HL-60 (cell line): ENCODE results near the gene HARBI1.

Experiments used
- DNase-seq, 2 experiments: peaks; one replicate each; pipeline ENCODE4 v3.0.0-alpha.2; 2010 to 2020; ENCODE audit warnings: low read depth in 1 of 2, low spot score in 1 of 2
- H3K27ac ChIP-seq: fragments of 250-450 bp; sonication (Bioruptor Pico); replicated peaks from 2 replicates; pipeline ENCODE4 v1.5.1; 2020; ENCODE audit warnings: mild to moderate bottlenecking, moderate library complexity
- H3K27me3 ChIP-seq: fragments of 250-450 bp; sonication (Bioruptor Pico); 2 replicates; pipeline ENCODE4 v1.5.1; 2021; ENCODE audit warnings: mild to moderate bottlenecking, moderate library complexity; ENCODE audit not compliant: insufficient read depth, poor library complexity, severe bottlenecking
- H3K4me3 ChIP-seq: replicated peaks from 2 replicates; pipeline ENCODE4 v1.5.1; 2011; ENCODE audit warnings: mild to moderate bottlenecking, control low read depth, low read length; ENCODE audit not compliant: insufficient read depth
- GABPA ChIP-seq: IDR thresholded peaks from 2 replicates; pipeline ENCODE4 v1.6.1; 2012; ENCODE audit warnings: low read depth
- POLR2AphosphoS5 ChIP-seq: IDR thresholded peaks from 2 replicates; pipeline ENCODE4 v1.6.1; 2012; ENCODE audit warnings: low read depth
- SPI1 ChIP-seq: IDR thresholded peaks from 2 replicates; pipeline ENCODE4 v1.6.1; 2012; ENCODE audit warnings: low read depth, mild to moderate bottlenecking, borderline replicate concordance
- TF ChIP-seq, protein P1 (sequence below): IDR thresholded peaks from 2 replicates; pipeline ENCODE4 v1.6.1; 2012; ENCODE audit warnings: low read depth; ENCODE audit not compliant: insufficient replicate concordance
- TF ChIP-seq, protein P2 (sequence below): IDR thresholded peaks from one replicate; pipeline ENCODE4 v1.5.1; 2011; ENCODE audit warnings: low read length, control low read depth, inconsistent platforms; ENCODE audit not compliant: insufficient read depth

HARBI1 gene

DNA sequence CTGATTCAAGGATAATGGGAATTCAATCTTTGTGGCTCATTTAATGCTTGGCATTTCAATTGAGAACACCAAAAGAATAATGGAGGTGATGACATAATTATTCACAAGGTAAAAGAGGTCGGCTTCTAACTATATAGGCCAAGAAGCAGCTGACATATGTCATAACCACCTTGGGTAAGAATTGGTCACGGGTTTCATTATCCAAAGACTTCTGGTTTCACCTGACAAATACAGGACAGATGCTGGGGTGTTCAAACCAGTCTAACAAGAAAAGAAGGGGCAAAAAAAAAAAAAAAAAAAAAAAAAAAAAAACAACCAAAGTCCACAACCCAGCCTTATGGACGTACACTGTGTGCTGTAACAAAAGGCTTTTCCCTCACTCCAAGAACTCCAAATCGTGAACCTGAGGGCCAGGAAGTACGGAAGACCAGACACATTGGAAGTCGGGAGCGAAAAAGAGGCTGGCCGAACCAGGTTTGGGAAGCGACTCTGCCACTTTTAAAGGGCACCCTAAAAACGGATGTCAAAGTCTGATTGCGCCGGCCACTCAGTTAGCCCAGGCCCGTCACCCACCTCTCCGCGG, 385 bp downstream of the HARBI1 start:
- Histone ChIP-seq H3K27ac (peak overlapping the region; percentile 99), H3K27me3 (no peaks in the 10 kb centered on the region), H3K4me3 (peak overlapping the region; percentile 99)
- TF ChIP-seq POLR2AphosphoS5 (no peak; the same call in 1 of the 2 replicates), GABPA (no peak), SPI1 (no peak)
- TF ChIP-seq, protein P1, sequence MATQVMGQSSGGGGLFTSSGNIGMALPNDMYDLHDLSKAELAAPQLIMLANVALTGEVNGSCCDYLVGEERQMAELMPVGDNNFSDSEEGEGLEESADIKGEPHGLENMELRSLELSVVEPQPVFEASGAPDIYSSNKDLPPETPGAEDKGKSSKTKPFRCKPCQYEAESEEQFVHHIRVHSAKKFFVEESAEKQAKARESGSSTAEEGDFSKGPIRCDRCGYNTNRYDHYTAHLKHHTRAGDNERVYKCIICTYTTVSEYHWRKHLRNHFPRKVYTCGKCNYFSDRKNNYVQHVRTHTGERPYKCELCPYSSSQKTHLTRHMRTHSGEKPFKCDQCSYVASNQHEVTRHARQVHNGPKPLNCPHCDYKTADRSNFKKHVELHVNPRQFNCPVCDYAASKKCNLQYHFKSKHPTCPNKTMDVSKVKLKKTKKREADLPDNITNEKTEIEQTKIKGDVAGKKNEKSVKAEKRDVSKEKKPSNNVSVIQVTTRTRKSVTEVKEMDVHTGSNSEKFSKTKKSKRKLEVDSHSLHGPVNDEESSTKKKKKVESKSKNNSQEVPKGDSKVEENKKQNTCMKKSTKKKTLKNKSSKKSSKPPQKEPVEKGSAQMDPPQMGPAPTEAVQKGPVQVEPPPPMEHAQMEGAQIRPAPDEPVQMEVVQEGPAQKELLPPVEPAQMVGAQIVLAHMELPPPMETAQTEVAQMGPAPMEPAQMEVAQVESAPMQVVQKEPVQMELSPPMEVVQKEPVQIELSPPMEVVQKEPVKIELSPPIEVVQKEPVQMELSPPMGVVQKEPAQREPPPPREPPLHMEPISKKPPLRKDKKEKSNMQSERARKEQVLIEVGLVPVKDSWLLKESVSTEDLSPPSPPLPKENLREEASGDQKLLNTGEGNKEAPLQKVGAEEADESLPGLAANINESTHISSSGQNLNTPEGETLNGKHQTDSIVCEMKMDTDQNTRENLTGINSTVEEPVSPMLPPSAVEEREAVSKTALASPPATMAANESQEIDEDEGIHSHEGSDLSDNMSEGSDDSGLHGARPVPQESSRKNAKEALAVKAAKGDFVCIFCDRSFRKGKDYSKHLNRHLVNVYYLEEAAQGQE: no peak
- TF ChIP-seq, protein P2, sequence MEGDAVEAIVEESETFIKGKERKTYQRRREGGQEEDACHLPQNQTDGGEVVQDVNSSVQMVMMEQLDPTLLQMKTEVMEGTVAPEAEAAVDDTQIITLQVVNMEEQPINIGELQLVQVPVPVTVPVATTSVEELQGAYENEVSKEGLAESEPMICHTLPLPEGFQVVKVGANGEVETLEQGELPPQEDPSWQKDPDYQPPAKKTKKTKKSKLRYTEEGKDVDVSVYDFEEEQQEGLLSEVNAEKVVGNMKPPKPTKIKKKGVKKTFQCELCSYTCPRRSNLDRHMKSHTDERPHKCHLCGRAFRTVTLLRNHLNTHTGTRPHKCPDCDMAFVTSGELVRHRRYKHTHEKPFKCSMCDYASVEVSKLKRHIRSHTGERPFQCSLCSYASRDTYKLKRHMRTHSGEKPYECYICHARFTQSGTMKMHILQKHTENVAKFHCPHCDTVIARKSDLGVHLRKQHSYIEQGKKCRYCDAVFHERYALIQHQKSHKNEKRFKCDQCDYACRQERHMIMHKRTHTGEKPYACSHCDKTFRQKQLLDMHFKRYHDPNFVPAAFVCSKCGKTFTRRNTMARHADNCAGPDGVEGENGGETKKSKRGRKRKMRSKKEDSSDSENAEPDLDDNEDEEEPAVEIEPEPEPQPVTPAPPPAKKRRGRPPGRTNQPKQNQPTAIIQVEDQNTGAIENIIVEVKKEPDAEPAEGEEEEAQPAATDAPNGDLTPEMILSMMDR: no peak
- DNase-seq: peak; percentile 39 to 52

DNA sequence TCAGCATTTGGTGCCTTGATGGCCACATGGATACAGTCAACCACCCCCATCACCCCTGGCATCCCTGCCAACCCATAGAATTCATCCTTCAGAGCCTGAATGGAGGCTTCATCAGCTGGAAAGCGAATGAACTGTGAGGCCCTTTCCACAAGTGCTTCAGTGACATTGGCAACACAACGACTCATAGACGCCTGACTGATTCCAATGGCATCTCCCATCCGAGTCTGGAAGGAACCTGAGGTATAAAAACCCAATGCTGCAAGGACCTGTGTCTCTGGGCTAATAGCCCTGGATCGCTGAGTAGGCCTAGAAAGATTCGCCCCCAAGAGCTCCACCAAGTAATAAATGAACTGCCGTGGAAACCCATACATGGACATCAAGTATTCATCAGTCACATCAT, 1.3 kb downstream of the HARBI1 start:
- DNase-seq: no peak
- Histone ChIP-seq H3K27ac (no peak overlapping the region), H3K27me3 (no peaks in the 10 kb centered on the region), H3K4me3 (no peak overlapping the region)
- TF ChIP-seq, protein P2: no peak
- no peak for TF ChIP-seq SPI1
- TF ChIP-seq, protein P1: no peak
- TF ChIP-seq GABPA: no peak
- no peak for TF ChIP-seq POLR2AphosphoS5

DNA sequence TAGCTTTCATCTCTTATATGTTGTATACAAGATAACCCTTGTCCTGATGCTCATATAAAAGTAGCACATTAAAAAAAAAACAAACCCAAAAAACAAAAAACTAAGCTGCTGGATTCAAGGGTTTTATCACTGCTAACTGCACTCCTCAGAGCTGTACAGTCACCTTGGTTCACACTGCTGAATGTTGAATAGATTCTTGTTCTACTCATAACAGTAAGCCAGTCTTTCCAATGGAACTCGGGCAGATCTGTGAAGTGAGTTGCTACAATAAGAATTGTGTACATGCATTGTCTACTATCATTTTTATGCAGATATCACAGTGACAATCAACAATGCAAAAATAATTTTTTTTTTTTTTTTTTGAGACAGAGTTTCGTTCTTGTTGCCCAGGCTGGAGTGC, 4.7 kb downstream of the HARBI1 start:
- no peak for DNase-seq
- TF ChIP-seq, protein P1: no peak
- TF ChIP-seq POLR2AphosphoS5: no peak
- TF ChIP-seq, protein P2: no peak
- no peak for TF ChIP-seq GABPA
- TF ChIP-seq SPI1: no peak
- Histone ChIP-seq H3K27ac (no peak overlapping the region), H3K27me3 (no peaks in the 10 kb centered on the region), H3K4me3 (no peak overlapping the region)
